ENCODE measurements around the gene MATN3. TPM values are rescaled to one million over a fixed set of nuclear protein-coding genes. Genes with fewer than 3 reads are reported as not detected.

Gene MATN3
- total and polyA plus RNA-seq, 8 donors = 3.7 to 12.0 (median 9.4) TPM

- ATAC-seq (peak; percentile 99), DNase-seq (peak; percentile 84 to 98 (median 92))
- Histone ChIP-seq H3K4me3 (peak within 1 kb of the TSS; percentile 75), H3K36me3 (peaks cover 0 to 1% of the 10 kb centered on the region in 2 donors), H3K27ac (peak within 1 kb of the TSS; percentile 15 to 72), H3K4me1 (peaks cover 6 to 13% of the 10 kb centered on the region in 2 donors), H3K27me3 (peaks cover 2 to 29% of the 10 kb centered on the region in 2 donors), H3K9me3 (no peaks in the 10 kb centered on the region)
- TF ChIP-seq CTCF (IDR thresholded peaks at IDR 0.05) = no peak
- intact Hi-C loops (cut with DNase I) = no loop called here
Observed at GRCh38 chr2:19989667-19990415, 22.6 kb downstream of the MATN3 start, which contains the start of gene WDR35. TSS of gene WDR35 (minus strand) at chr2:19990105. CDS start at chr2:19990015, 90 bp downstream.

- TF ChIP-seq CTCF (IDR thresholded peaks at IDR 0.05) = no peak
- DNase-seq = no peak
- H3K9me3 ChIP-seq = no peaks in the 10 kb centered on the region
- peak overlapping the region; percentile 15 to 72 for H3K27ac ChIP-seq
- H3K27me3 ChIP-seq = peaks cover 2 to 29% of the 10 kb centered on the region in 2 donors
- H3K36me3 ChIP-seq = peaks cover 0 to 4% of the 10 kb centered on the region in 2 donors
- H3K4me1 ChIP-seq = peaks cover 6 to 13% of the 10 kb centered on the region in 2 donors
- no peak for ATAC-seq
- H3K4me3 ChIP-seq = peak overlapping the region; percentile 75
- intact Hi-C loops (cut with DNase I) = no loop called here
Observed at GRCh38 chr2:19989342-19989666, 23.2 kb downstream of the MATN3 start.

DNA sequence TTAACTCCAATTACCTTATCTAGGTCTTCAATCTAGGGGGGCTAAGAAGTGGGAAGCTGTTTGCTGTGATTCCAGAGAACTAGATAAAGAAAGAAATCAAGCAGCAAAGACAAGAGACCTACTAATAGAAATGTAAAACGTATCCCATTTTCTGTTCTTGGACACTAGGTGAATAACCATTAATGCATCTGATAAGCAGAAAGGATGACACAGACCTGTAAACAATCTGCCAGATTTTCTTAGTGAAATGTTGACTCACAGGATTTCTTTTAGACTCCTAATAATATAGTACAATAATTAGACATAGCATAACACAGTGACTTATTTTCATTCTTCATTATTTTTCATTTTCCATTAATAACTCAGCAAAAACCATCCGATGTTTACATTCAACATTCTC, 23.9 kb downstream of the MATN3 start:
- no peak for ATAC-seq

DNA sequence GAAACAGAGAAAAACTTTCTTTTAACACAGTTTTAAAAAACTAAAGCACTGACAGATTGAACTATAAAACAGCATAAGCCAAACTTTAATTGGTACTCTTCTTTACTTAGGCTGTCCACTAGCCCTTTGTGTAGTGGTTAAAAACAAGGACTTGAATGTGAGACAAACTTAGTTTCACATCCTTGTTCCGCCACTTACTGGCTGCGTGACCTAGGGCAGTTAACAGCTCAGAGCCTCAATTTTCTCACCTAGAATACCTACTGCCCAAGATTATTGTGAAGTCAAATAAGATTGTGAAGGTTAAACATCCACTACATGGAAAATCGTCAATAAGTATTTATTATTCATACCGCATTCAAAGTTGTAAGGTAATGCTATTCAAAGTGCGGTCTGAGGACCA, 24.5 kb downstream of the MATN3 start:
- no peak for ATAC-seq
- no peak for TF ChIP-seq CTCF (IDR thresholded peaks at IDR 0.05)
- Histone ChIP-seq H3K4me1 (peaks cover 6 to 13% of the 10 kb centered on the region in 2 donors), H3K27me3 (peaks cover 0 to 26% of the 10 kb centered on the region in 2 donors), H3K4me3 (no peak overlapping the region), H3K27ac (no peak overlapping the region), H3K9me3 (no peaks in the 10 kb centered on the region), H3K36me3 (peaks cover 0 to 4% of the 10 kb centered on the region in 2 donors)
- DNase-seq = no peak
- intact Hi-C loops (cut with DNase I) = no loop called here

More for the DNA sequence above, 23.9 kb downstream of the MATN3 start:
- peaks cover 2 to 29% of the 10 kb centered on the region in 2 donors for H3K27me3 ChIP-seq
- DNase-seq = no peak
- intact Hi-C loops (cut with DNase I) = no loop called here
- no peaks in the 10 kb centered on the region for H3K9me3 ChIP-seq
- H3K4me1 ChIP-seq = peaks cover 6 to 13% of the 10 kb centered on the region in 2 donors
- H3K4me3 ChIP-seq = peak overlapping the region in 1 of 2 donors; percentile 75
- peaks cover 0 to 4% of the 10 kb centered on the region in 2 donors for H3K36me3 ChIP-seq
- no peak overlapping the region for H3K27ac ChIP-seq
- TF ChIP-seq CTCF (IDR thresholded peaks at IDR 0.05) = no peak

DNA sequence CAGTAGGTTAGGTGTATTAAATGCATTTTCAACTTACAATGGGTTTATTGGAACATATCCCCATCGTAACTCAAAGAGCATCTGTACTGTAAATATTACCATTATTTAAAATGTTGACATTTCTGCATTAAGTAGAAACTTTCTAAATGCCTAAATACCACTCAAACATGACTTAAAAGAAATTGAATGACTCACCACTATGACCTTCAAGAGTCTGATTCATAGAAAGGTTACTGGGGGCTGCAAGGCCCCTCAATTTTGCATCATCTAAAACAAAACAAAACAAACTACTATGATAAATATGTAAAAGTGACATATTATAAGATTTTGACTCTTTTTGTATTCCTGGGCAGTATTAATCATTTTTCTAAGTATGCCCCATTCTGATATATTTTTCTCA, 30.2 kb downstream of the MATN3 start:
- Histone ChIP-seq H3K4me3 (no peak overlapping the region), H3K27ac (no peak overlapping the region), H3K9me3 (no peaks in the 10 kb centered on the region), H3K36me3 (peaks cover 0 to 10% of the 10 kb centered on the region in 2 donors), H3K27me3 (no peaks in the 10 kb centered on the region), H3K4me1 (no peaks in the 10 kb centered on the region)
- no peak for ATAC-seq
- no peak for TF ChIP-seq CTCF (IDR thresholded peaks at IDR 0.05)
- no peak for DNase-seq
- intact Hi-C loops (cut with DNase I) = no loop called here

Measured in left lung (tissue), 10 donors.